Naive B cell (primary cell): Measurements from ENCODE around the gene PKP3. TPM values are rescaled to one million over a fixed set of nuclear protein-coding genes. Genes with fewer than 3 reads are reported as not detected.
A peak's percentile ranks its signal among the peaks of the same experiment; 100 is the strongest.
"Not testable (repeated sequence)": the region's sequence is repeated elsewhere in the genome, so short reads cannot be mapped to it uniquely, and the experiment has no call there.

Source experiments
- ATAC-seq, 2 donors: fragments of 150-1000 bp; cut with Tn5 transposase; 2 replicates each; pipeline ENCODE4 v1.10.0; 2021; ENCODE audit warnings: low read depth in 2 of 2, mild to moderate bottlenecking in 2 of 2, moderate library complexity in 2 of 2
- DNase-seq: peaks from one replicate; pipeline ENCODE4 v3.0.0; 2022
- H3K27ac Mint-ChIP-seq, 6 donors: one replicate each; pipeline ENCODE4 v1.8.0; 2020 to 2022; ENCODE audit warnings: mild to moderate bottlenecking in 6 of 6, mixed read lengths in 6 of 6, moderate library complexity in 5 of 6, inconsistent platforms in 2 of 6
- H3K27me3 Mint-ChIP-seq, 3 donors: one replicate each; pipeline ENCODE4 v1.8.0; 2021 to 2022; ENCODE audit warnings: mixed read lengths in 3 of 3, mild to moderate bottlenecking in 1 of 3
- H3K36me3 Mint-ChIP-seq, 2 donors: one replicate each; pipeline ENCODE4 v1.8.0; 2020 to 2022; ENCODE audit warnings: mixed read lengths in 2 of 2, inconsistent platforms in 1 of 2, mild to moderate bottlenecking in 1 of 2
- H3K4me1 Mint-ChIP-seq, 3 donors: one replicate each; pipeline ENCODE4 v1.8.0; 2020 to 2022; ENCODE audit warnings: mixed read lengths in 3 of 3, inconsistent platforms in 1 of 3, mild to moderate bottlenecking in 1 of 3, moderate library complexity in 1 of 3
- H3K4me3 Mint-ChIP-seq, 8 donors: one replicate each; pipeline ENCODE4 v1.8.0; 2020 to 2022; ENCODE audit warnings: mild to moderate bottlenecking in 8 of 8, mixed read lengths in 8 of 8, moderate library complexity in 8 of 8, inconsistent platforms in 2 of 8
- H3K9me3 Mint-ChIP-seq, 7 donors: one replicate each; pipeline ENCODE4 v1.8.0; 2020 to 2022; ENCODE audit warnings: mixed read lengths in 7 of 7, mild to moderate bottlenecking in 5 of 7, inconsistent platforms in 2 of 7, moderate library complexity in 1 of 7
- polyA plus RNA-seq, 6 donors: library from polyadenylated mRNA; unstranded; fragments of 300-500 nt; fragmentation: Illumina TruSeq; gene quantifications; one replicate each; pipeline ENCODE4 v1.2.3, GENCODE V29; 2021; ENCODE audit warnings: low read depth in 6 of 6

PKP3 gene
- polyA plus RNA-seq, 6 donors from 2014 or later = 0.09 to 0.13 TPM; not detected in 4

- Mint-ChIP-seq H3K36me3 (peaks cover 0 to 7% of the 10 kb centered on the region in 2 donors), H3K9me3 (peaks cover 0 to 16% (median 9%) of the 10 kb centered on the region in 7 donors), H3K27me3 (peaks cover 4 to 23% (median 17%) of the 10 kb centered on the region in 3 donors), H3K4me1 (peaks cover 0 to 5% (median 0%) of the 10 kb centered on the region in 3 donors), H3K27ac (no peak overlapping the region), H3K4me3 (peak overlapping the region in 1 of 8 donors; percentile 40)
- ATAC-seq (no peak), DNase-seq (no peak)
Observed at GRCh38 chr11:387193-387793, 6.7 kb upstream of the PKP3 start.

- not testable (repeated sequence) for H3K4me3 Mint-ChIP-seq, H3K4me1 Mint-ChIP-seq, H3K36me3 Mint-ChIP-seq, DNase-seq, H3K27ac Mint-ChIP-seq, ATAC-seq, H3K27me3 Mint-ChIP-seq
- peaks cover 0 to 16% (median 9%) of the 10 kb centered on the region in 7 donors for H3K9me3 Mint-ChIP-seq
Observed at GRCh38 chr11:389369-389768, 4.6 kb upstream of the PKP3 start.

- ATAC-seq (no peak), DNase-seq (no peak)
- H3K36me3 Mint-ChIP-seq = peaks cover 0 to 7% of the 10 kb centered on the region in 2 donors
- H3K27ac Mint-ChIP-seq = no peak overlapping the region
- no peak overlapping the region for H3K4me3 Mint-ChIP-seq
- H3K4me1 Mint-ChIP-seq = no peaks in the 10 kb centered on the region
- H3K9me3 Mint-ChIP-seq = peaks cover 0 to 16% (median 9%) of the 10 kb centered on the region in 7 donors
- H3K27me3 Mint-ChIP-seq = peaks cover 0 to 7% (median 0%) of the 10 kb centered on the region in 3 donors
Observed at GRCh38 chr11:390175-390574, 3.8 kb upstream of the PKP3 start.

GRCh38 chr11:391117-392017 lies 2.6 kb upstream of the PKP3 start:
- H3K27ac Mint-ChIP-seq = no peak overlapping the region
- peaks cover 0 to 7% (median 0%) of the 10 kb centered on the region in 3 donors for H3K27me3 Mint-ChIP-seq
- DNase-seq (no peak), ATAC-seq (no peak)
- H3K4me3 Mint-ChIP-seq = no peak overlapping the region
- H3K4me1 Mint-ChIP-seq = no peaks in the 10 kb centered on the region
- H3K36me3 Mint-ChIP-seq = peaks cover 0 to 7% of the 10 kb centered on the region in 2 donors
- H3K9me3 Mint-ChIP-seq = peaks cover 0 to 16% (median 9%) of the 10 kb centered on the region in 7 donors

GRCh38 chr11:392102-392777 lies 1.8 kb upstream of the PKP3 start:
- ATAC-seq (no peak), DNase-seq (no peak)
- peaks cover 0 to 1% of the 10 kb centered on the region in 2 donors for H3K36me3 Mint-ChIP-seq
- H3K9me3 Mint-ChIP-seq = peaks cover 0 to 8% (median 2%) of the 10 kb centered on the region in 7 donors
- no peak overlapping the region for H3K4me3 Mint-ChIP-seq
- H3K27ac Mint-ChIP-seq = no peak overlapping the region
- H3K27me3 Mint-ChIP-seq = peaks cover 0 to 7% (median 0%) of the 10 kb centered on the region in 3 donors
- H3K4me1 Mint-ChIP-seq = peaks cover 0 to under 1% (median 0%) of the 10 kb centered on the region in 3 donors

- peaks cover 0 to 6% (median 4%) of the 10 kb centered on the region in 3 donors for H3K4me1 Mint-ChIP-seq
- H3K27me3 Mint-ChIP-seq = no peaks in the 10 kb centered on the region
- no peak overlapping the region for H3K4me3 Mint-ChIP-seq
- H3K36me3 Mint-ChIP-seq = no peaks in the 10 kb centered on the region
- DNase-seq (no peak), ATAC-seq (no peak)
- peaks cover 0 to 4% (median 0%) of the 10 kb centered on the region in 7 donors for H3K9me3 Mint-ChIP-seq
- H3K27ac Mint-ChIP-seq = no peak overlapping the region
Observed at GRCh38 chr11:393219-394033, 583 bp upstream of the PKP3 start.

- Mint-ChIP-seq H3K27me3 (peaks cover 0 to 11% (median 11%) of the 10 kb centered on the region in 3 donors), H3K4me3 (no peak overlapping the region)
- ATAC-seq = no peak
Observed at GRCh38 chr11:394858-395655, 1.0 kb downstream of the PKP3 start.

GRCh38 chr11:395866-396265 lies 1.9 kb downstream of the PKP3 start:
- H3K9me3 Mint-ChIP-seq = peaks cover 0 to 1% (median 0%) of the 10 kb centered on the region in 7 donors
- H3K4me3 Mint-ChIP-seq = peak overlapping the region in 5 of 8 donors; percentile 22 to 70 (median 63)
- DNase-seq (no peak), ATAC-seq (no peak)
- peak overlapping the region in 2 of 6 donors; percentile 61 to 63 for H3K27ac Mint-ChIP-seq
- H3K27me3 Mint-ChIP-seq = peaks cover 0 to 11% (median 11%) of the 10 kb centered on the region in 3 donors
- no peaks in the 10 kb centered on the region for H3K36me3 Mint-ChIP-seq
- peaks cover 0 to 14% (median 12%) of the 10 kb centered on the region in 3 donors for H3K4me1 Mint-ChIP-seq

More at GRCh38 chr11:394858-395655, 1.0 kb downstream of the PKP3 start:
- peaks cover 0 to 3% (median 0%) of the 10 kb centered on the region in 7 donors for H3K9me3 Mint-ChIP-seq
- H3K27ac Mint-ChIP-seq = peak overlapping the region in 1 of 6 donors; percentile 85
- no peak for DNase-seq
- H3K36me3 Mint-ChIP-seq = no peaks in the 10 kb centered on the region
- H3K4me1 Mint-ChIP-seq = peaks cover 0 to 14% (median 12%) of the 10 kb centered on the region in 3 donors

GRCh38 chr11:396511-396947 lies 2.5 kb downstream of the PKP3 start:
- Mint-ChIP-seq H3K9me3 (peaks cover 0 to 1% (median 0%) of the 10 kb centered on the region in 7 donors), H3K36me3 (no peaks in the 10 kb centered on the region)
- no peak for DNase-seq

GRCh38 chr11:396948-397548 lies 3.0 kb downstream of the PKP3 start:
- Mint-ChIP-seq H3K4me1 (peaks cover 0 to 14% (median 12%) of the 10 kb centered on the region in 3 donors), H3K4me3 (peak overlapping the region in 6 of 8 donors; percentile 29 to 73 (median 62)), H3K27ac (peak overlapping the region in 1 of 6 donors; percentile 29), H3K9me3 (peaks cover 0 to 1% (median 0%) of the 10 kb centered on the region in 7 donors), H3K27me3 (peaks cover 0 to 11% (median 11%) of the 10 kb centered on the region in 3 donors), H3K36me3 (no peaks in the 10 kb centered on the region)
- ATAC-seq = peak; percentile 86 to 92
- peak; percentile 61 for DNase-seq

More at GRCh38 chr11:396511-396947, 2.5 kb downstream of the PKP3 start:
- Mint-ChIP-seq H3K27ac (peak overlapping the region in 3 of 6 donors; percentile 24 to 29 (median 28)), H3K27me3 (peaks cover 0 to 11% (median 11%) of the 10 kb centered on the region in 3 donors), H3K4me1 (peaks cover 0 to 14% (median 12%) of the 10 kb centered on the region in 3 donors), H3K4me3 (peak overlapping the region in 5 of 8 donors; percentile 24 to 67 (median 63))
- peak; percentile 55 to 57 for ATAC-seq

- Mint-ChIP-seq H3K4me3 (peak overlapping the region in 1 of 8 donors; percentile 50), H3K4me1 (peaks cover 0 to 14% (median 12%) of the 10 kb centered on the region in 3 donors), H3K27ac (no peak overlapping the region), H3K27me3 (peaks cover 0 to 14% (median 11%) of the 10 kb centered on the region in 3 donors), H3K36me3 (no peaks in the 10 kb centered on the region), H3K9me3 (peaks cover 0 to 1% (median 0%) of the 10 kb centered on the region in 7 donors)
- no peak for ATAC-seq
- no peak for DNase-seq
Observed at GRCh38 chr11:398826-399225, 4.8 kb downstream of the PKP3 start.
